B cell (primary cell): ENCODE measurements around the gene CCR9.

Experiments used
- EZH2 ChIP-seq: IDR thresholded peaks from 2 replicates; pipeline ENCODE4 v1.6.1; 2012; ENCODE audit warnings: borderline replicate concordance, low read depth, mild to moderate bottlenecking, moderate library complexity, low read length; ENCODE audit not compliant: insufficient read depth, poor library complexity, severe bottlenecking
- TF ChIP-seq, protein P1 (sequence below): fragments of 200-600 bp; IDR thresholded peaks from one replicate; pipeline ENCODE4 v1.8.0; 2022; ENCODE audit warnings: antibody characterized with exemption, mild to moderate bottlenecking

DNA sequence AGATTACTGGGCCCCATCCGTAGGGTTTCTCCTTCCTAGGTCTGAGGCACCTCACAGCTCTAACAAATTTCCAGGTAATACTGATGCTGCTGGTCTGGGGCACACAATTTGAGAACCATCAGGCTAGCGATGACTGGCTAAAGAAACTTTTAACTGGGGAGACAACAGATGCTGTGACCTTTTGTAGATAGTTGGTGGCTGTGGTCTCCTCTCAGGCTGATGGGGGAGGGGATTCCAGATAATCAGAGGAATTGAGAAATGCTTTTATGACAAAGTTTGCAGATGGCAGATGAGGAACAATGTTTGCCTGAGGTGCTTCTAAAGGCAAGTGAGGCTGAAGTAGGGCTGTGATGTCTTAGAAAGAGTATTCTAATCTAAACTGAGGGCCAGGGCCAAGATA lies 13.8 kb upstream of the CCR9 start:
- TF ChIP-seq, protein P1, sequence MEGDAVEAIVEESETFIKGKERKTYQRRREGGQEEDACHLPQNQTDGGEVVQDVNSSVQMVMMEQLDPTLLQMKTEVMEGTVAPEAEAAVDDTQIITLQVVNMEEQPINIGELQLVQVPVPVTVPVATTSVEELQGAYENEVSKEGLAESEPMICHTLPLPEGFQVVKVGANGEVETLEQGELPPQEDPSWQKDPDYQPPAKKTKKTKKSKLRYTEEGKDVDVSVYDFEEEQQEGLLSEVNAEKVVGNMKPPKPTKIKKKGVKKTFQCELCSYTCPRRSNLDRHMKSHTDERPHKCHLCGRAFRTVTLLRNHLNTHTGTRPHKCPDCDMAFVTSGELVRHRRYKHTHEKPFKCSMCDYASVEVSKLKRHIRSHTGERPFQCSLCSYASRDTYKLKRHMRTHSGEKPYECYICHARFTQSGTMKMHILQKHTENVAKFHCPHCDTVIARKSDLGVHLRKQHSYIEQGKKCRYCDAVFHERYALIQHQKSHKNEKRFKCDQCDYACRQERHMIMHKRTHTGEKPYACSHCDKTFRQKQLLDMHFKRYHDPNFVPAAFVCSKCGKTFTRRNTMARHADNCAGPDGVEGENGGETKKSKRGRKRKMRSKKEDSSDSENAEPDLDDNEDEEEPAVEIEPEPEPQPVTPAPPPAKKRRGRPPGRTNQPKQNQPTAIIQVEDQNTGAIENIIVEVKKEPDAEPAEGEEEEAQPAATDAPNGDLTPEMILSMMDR = no peak
- no peak for TF ChIP-seq EZH2
